Lung (tissue), 16 donors: ENCODE measurements around the gene PTPN7. TPM values are rescaled to one million over a fixed set of nuclear protein-coding genes. Genes with fewer than 3 reads are reported as not detected.

Experiments
- ATAC-seq: fragments of 200-7000 bp; cut with Tn5 transposase; one replicate; pipeline ENCODE4 v1.9.1; 2020; ENCODE audit warnings: moderate number of reproducible peaks; ENCODE audit not compliant: insufficient read depth, low FRiP score
- DNase-seq, 3 donors: peaks; one replicate each; pipeline ENCODE4 v3.0.0-alpha.2; 2013 to 2017
- H3K27ac ChIP-seq, 2 donors: one replicate each; pipeline ENCODE4 v1.5.1; 2013; ENCODE audit warnings: mild to moderate bottlenecking in 2 of 2, moderate library complexity in 2 of 2, control low read depth in 1 of 2, inconsistent platforms in 1 of 2, low read depth in 1 of 2, low read length in 1 of 2
- H3K27me3 ChIP-seq, 3 donors: one replicate each; pipeline ENCODE4 v1.5.1; 2013; ENCODE audit warnings: low read length in 2 of 3; ENCODE audit not compliant: control insufficient read depth in 3 of 3, insufficient read depth in 3 of 3
- H3K36me3 ChIP-seq, 4 donors: one replicate each; pipeline ENCODE4 v1.5.1; 2013; ENCODE audit warnings: low read length in 4 of 4, mild to moderate bottlenecking in 1 of 4, moderate library complexity in 1 of 4; ENCODE audit not compliant: control insufficient read depth in 4 of 4, insufficient read depth in 4 of 4
- H3K4me1 ChIP-seq, 5 donors: one replicate each; pipeline ENCODE4 v1.5.1; 2013; ENCODE audit warnings: low read length in 5 of 5, mild to moderate bottlenecking in 2 of 5, moderate library complexity in 1 of 5; ENCODE audit not compliant: control insufficient read depth in 5 of 5, insufficient read depth in 5 of 5
- H3K4me3 ChIP-seq: one replicate; pipeline ENCODE4 v1.5.1; 2013; ENCODE audit warnings: mild to moderate bottlenecking, control low read depth, moderate library complexity
- H3K9ac ChIP-seq, 2 donors: one replicate each; pipeline ENCODE4 v1.5.1; 2013; ENCODE audit warnings: low read length in 2 of 2, control low read depth in 1 of 2; ENCODE audit not compliant: insufficient read depth in 1 of 2
- H3K9me3 ChIP-seq, 4 donors: one replicate each; pipeline ENCODE4 v1.5.1; 2013; ENCODE audit warnings: low read length in 3 of 4, mild to moderate bottlenecking in 1 of 4, moderate library complexity in 1 of 4; ENCODE audit not compliant: control insufficient read depth in 4 of 4, insufficient read depth in 3 of 4
- CTCF ChIP-seq: IDR thresholded peaks from 2 replicates; pipeline ENCODE4 v1.5.1; 2012; ENCODE audit warnings: mild to moderate bottlenecking; ENCODE audit errors: control extremely low read depth, extremely low read depth
- WGBS, 2 donors: extraction: QIAGEN DNeasy Blood & Tissue Kit; methylation state at CpG; one replicate each; pipeline ENCODE4 v1.1.7; 2013; 5-methylcytosine and 5-hydroxymethylcytosine counted together
- long read RNA-seq, 5 donors: transcript quantifications; one replicate each; lab custom pipeline, GENCODE V29; 2026
- polyA plus RNA-seq, 2 donors: library from polyadenylated mRNA; stranded (reverse); fragments of 200-250 nt; gene quantifications; one replicate each; pipeline ENCODE4 v1.2.1, GENCODE V29; 2013
- total RNA-seq, 2 donors: library from RNA; depleted of rRNA in 1 of 2; stranded (reverse); fragments of >200 nt in 1 of 2; gene quantifications; one replicate each; pipeline ENCODE4 v1.2.1, GENCODE V29; 2014 to 2021
- donor health status: control.
- donor health status: control.
- donor health status: Bipolar disorder and iron deficiency.
- donor health status: healthy.
- donor health status: DM: yes; HTN: yes; CAD: no.

Gene PTPN7
- total RNA-seq = 1 to 10 TPM; 4.5 to 6.9 TPM
- polyA plus RNA-seq = 10 to 100 TPM in 1 of 2 donors, 1 to 10 TPM in 1; 2.9 to 14.0 TPM
- long read RNA-seq, donor 1, partial matches to known transcripts = 0 of 1 reads
- long read RNA-seq, donor 1, other reads (novel, unspliced or antisense) = 0 of 1 reads
- long read RNA-seq, donor 2 = 0 reads
- long read RNA-seq, donor 3 = 0 reads
- long read RNA-seq, donor 4, partial matches to known transcripts = 0 of 1 reads
- long read RNA-seq, donor 4, other reads (novel, unspliced or antisense) = 0 of 1 reads
- long read RNA-seq, donor 5, partial matches to known transcripts = 0 of 1 reads
- long read RNA-seq, donor 5, other reads (novel, unspliced or antisense) = 0 of 1 reads

GRCh38 chr1:202160377-202160940, at the start of gene PTPN7:
Gene PTPN7, minus strand, starts transcription at chr1:202160602. Its CDS starts 1,200 bp downstream, at chr1:202159402.
- WGBS, 2 donors = 25 to 60% methylated on average over 17 of the region's 17 CpGs

GRCh38 chr1:202208351-202208857, 48.0 kb upstream of the PTPN7 start:
- H3K27me3 ChIP-seq = peaks cover 0 to 8% (median 2%) of the 10 kb centered on the region in 3 donors

More at GRCh38 chr1:202160377-202160940, at the start of gene PTPN7:
- H3K9ac ChIP-seq = no peak within 1 kb of the TSS
- H3K9me3 ChIP-seq = no peaks in the 10 kb centered on the region
- H3K4me3 ChIP-seq = no peak within 1 kb of the TSS
- peak within 1 kb of the TSS in 1 of 2 donors; percentile 77 for H3K27ac ChIP-seq
- H3K36me3 ChIP-seq = no peaks in the 10 kb centered on the region
- TF ChIP-seq CTCF = no peak
- DNase-seq (no peak), ATAC-seq (peak; percentile 56)
- H3K27me3 ChIP-seq = no peaks in the 10 kb centered on the region
- peaks cover 0 to 20% (median 10%) of the 10 kb centered on the region in 5 donors for H3K4me1 ChIP-seq

GRCh38 chr1:202207292-202207691, 46.9 kb upstream of the PTPN7 start:
- Histone ChIP-seq H3K27me3 (no peaks in the 10 kb centered on the region), H3K36me3 (no peaks in the 10 kb centered on the region), H3K9me3 (no peaks in the 10 kb centered on the region), H3K27ac (no peak overlapping the region), H3K9ac (no peak overlapping the region), H3K4me1 (peaks cover 0 to 7% (median 0%) of the 10 kb centered on the region in 5 donors), H3K4me3 (no peak overlapping the region)
- TF ChIP-seq CTCF = no peak
- 62 to 73% methylated on average over 1 of the region's 1 CpG for WGBS, 2 donors
- peak; percentile 47 to 71 (median 50) for DNase-seq
- ATAC-seq = no peak

More at GRCh38 chr1:202208351-202208857, 48.0 kb upstream of the PTPN7 start:
- WGBS, 2 donors = 82 to 90% methylated on average over 11 of the region's 11 CpGs
- Histone ChIP-seq H3K36me3 (no peaks in the 10 kb centered on the region), H3K9me3 (no peaks in the 10 kb centered on the region), H3K27ac (no peak overlapping the region), H3K4me3 (no peak overlapping the region), H3K9ac (no peak overlapping the region), H3K4me1 (peaks cover 0 to 7% (median 0%) of the 10 kb centered on the region in 5 donors)
- ATAC-seq (no peak), DNase-seq (no peak)
- TF ChIP-seq CTCF = no peak
